T-helper 1 cell treated with Interleukin-12 subunit alpha and Interleukin-12 subunit beta and Interleukin-4 antibody, amounts not matched to agents 30 μg/mL and 1 μg/mL, for 36 hours (primary cell): ENCODE results near the gene ITIH2.
A peak's percentile ranks its signal among the peaks of the same experiment; 100 is the strongest.

ENCODE experiments used
- H3K27ac Mint-ChIP-seq: one replicate; pipeline ENCODE4 v1.8.0; 2021; ENCODE audit warnings: mild to moderate bottlenecking, mixed read lengths
- H3K27me3 Mint-ChIP-seq: one replicate; pipeline ENCODE4 v1.8.0; 2021; ENCODE audit warnings: low read depth, mixed read lengths
- H3K36me3 Mint-ChIP-seq: one replicate; pipeline ENCODE4 v1.8.0; 2021; ENCODE audit warnings: low read depth, mixed read lengths
- H3K4me1 Mint-ChIP-seq: one replicate; pipeline ENCODE4 v1.8.0; 2021; ENCODE audit warnings: low read depth, mixed read lengths
- H3K4me3 Mint-ChIP-seq: one replicate; pipeline ENCODE4 v1.8.0; 2021; ENCODE audit warnings: mild to moderate bottlenecking, moderate library complexity, mixed read lengths
- H3K9me3 Mint-ChIP-seq: one replicate; pipeline ENCODE4 v1.8.0; 2021; ENCODE audit warnings: mixed read lengths

ITIH2 gene

GRCh38 chr10:7788639-7789286 lies 85.6 kb downstream of the ITIH2 start:
- H3K4me1 Mint-ChIP-seq = peaks cover 35% of the 10 kb centered on the region
- H3K27me3 Mint-ChIP-seq = no peaks in the 10 kb centered on the region
- H3K27ac Mint-ChIP-seq = peak overlapping the region; percentile 83
- H3K36me3 Mint-ChIP-seq = peaks cover 17% of the 10 kb centered on the region
- H3K9me3 Mint-ChIP-seq = no peaks in the 10 kb centered on the region
- no peak overlapping the region for H3K4me3 Mint-ChIP-seq

GRCh38 chr10:7789390-7789789 lies 86.3 kb downstream of the ITIH2 start:
- Mint-ChIP-seq H3K4me1 (peaks cover 40% of the 10 kb centered on the region), H3K27ac (peak overlapping the region; percentile 5)

GRCh38 chr10:7792541-7792940 lies 89.4 kb downstream of the ITIH2 start:
- Mint-ChIP-seq H3K27ac (no peak overlapping the region), H3K9me3 (no peaks in the 10 kb centered on the region), H3K4me3 (no peak overlapping the region), H3K27me3 (no peaks in the 10 kb centered on the region), H3K4me1 (peaks cover 49% of the 10 kb centered on the region), H3K36me3 (peaks cover 33% of the 10 kb centered on the region)

More at GRCh38 chr10:7789390-7789789, 86.3 kb downstream of the ITIH2 start:
- H3K4me3 Mint-ChIP-seq = no peak overlapping the region
- H3K36me3 Mint-ChIP-seq = peaks cover 20% of the 10 kb centered on the region
- H3K27me3 Mint-ChIP-seq = no peaks in the 10 kb centered on the region
- H3K9me3 Mint-ChIP-seq = no peaks in the 10 kb centered on the region

GRCh38 chr10:7794251-7795026 lies 91.3 kb downstream of the ITIH2 start:
- Mint-ChIP-seq H3K4me3 (no peak overlapping the region), H3K27me3 (no peaks in the 10 kb centered on the region), H3K36me3 (peaks cover 37% of the 10 kb centered on the region), H3K9me3 (no peaks in the 10 kb centered on the region), H3K4me1 (peaks cover 43% of the 10 kb centered on the region), H3K27ac (no peak overlapping the region)

- Mint-ChIP-seq H3K27me3 (no peaks in the 10 kb centered on the region), H3K4me3 (no peak overlapping the region), H3K27ac (no peak overlapping the region), H3K9me3 (no peaks in the 10 kb centered on the region), H3K4me1 (peaks cover 36% of the 10 kb centered on the region), H3K36me3 (peaks cover 40% of the 10 kb centered on the region)
These were observed 92.5 kb downstream of the ITIH2 start for GRCh38 chr10:7795605-7796004.

GRCh38 chr10:7797582-7797981 lies 94.5 kb downstream of the ITIH2 start:
- Mint-ChIP-seq H3K27me3 (no peaks in the 10 kb centered on the region), H3K36me3 (peaks cover 45% of the 10 kb centered on the region), H3K4me3 (no peak overlapping the region), H3K27ac (no peak overlapping the region), H3K9me3 (no peaks in the 10 kb centered on the region), H3K4me1 (peaks cover 25% of the 10 kb centered on the region)
